Kidney (tissue), 14 donors: ENCODE data around the gene DNAJC21. TPM values are rescaled to one million over a fixed set of nuclear protein-coding genes. Genes with fewer than 3 reads are reported as not detected.

Source experiments
- DNase-seq, 5 donors: peaks; one replicate each; pipeline ENCODE4 v3.0.0-alpha.2; 2013 to 2020
- FAIRE-seq: peaks from 2 replicates; lab custom pipeline; 2012; peaks lifted over from hg19 to GRCh38; lab: Jason Lieb, UNC
- H3K27ac ChIP-seq, 2 donors: one replicate each; pipeline ENCODE4 v1.7.0; 2013; ENCODE audit warnings: low read depth in 2 of 2, low read length in 2 of 2, inconsistent platforms in 1 of 2
- H3K27me3 ChIP-seq: one replicate; pipeline ENCODE4 v1.7.1; 2013; ENCODE audit warnings: low read length, inconsistent platforms; ENCODE audit not compliant: control insufficient read depth, insufficient read depth
- H3K36me3 ChIP-seq, 3 donors: one replicate each; pipeline versions ENCODE4 v1.7.0 to v1.7.1; 2013; ENCODE audit warnings: low read length in 3 of 3, control low read depth in 1 of 3, inconsistent platforms in 1 of 3; ENCODE audit not compliant: insufficient read depth in 3 of 3, control insufficient read depth in 2 of 3
- H3K4me1 ChIP-seq, 3 donors: one replicate each; pipeline versions ENCODE4 v1.7.0 to v1.7.1; 2013; ENCODE audit warnings: low read length in 3 of 3, inconsistent platforms in 1 of 3, low read depth in 1 of 3; ENCODE audit not compliant: control insufficient read depth in 2 of 3, insufficient read depth in 2 of 3
- H3K4me3 ChIP-seq, 3 donors: one replicate each; pipeline versions ENCODE4 v1.7.0 to v1.8.1; 2013; ENCODE audit warnings: low read length in 3 of 3, control low read depth in 1 of 3, inconsistent platforms in 1 of 3
- H3K9ac ChIP-seq, 3 donors: one replicate each; pipeline versions ENCODE4 v1.7.0 to v1.7.1; 2013; ENCODE audit warnings: low read length in 3 of 3, control low read depth in 1 of 3, inconsistent platforms in 1 of 3
- H3K9me3 ChIP-seq, 3 donors: one replicate each; pipeline versions ENCODE4 v1.7.0 to v1.7.1; 2013; ENCODE audit warnings: low read length in 3 of 3, control low read depth in 1 of 3, inconsistent platforms in 1 of 3; ENCODE audit not compliant: control insufficient read depth in 2 of 3, insufficient read depth in 1 of 3
- intact Hi-C: fragments of 100-400 bp; cut with DNase I; formaldehyde crosslinking; loops from one replicate; pipeline ENCODE4 v1.11.1; 2022
- polyA plus RNA-seq: library from polyadenylated mRNA; stranded (reverse); fragments of 350-450 nt; fragmentation: Illumina TruSeq; extraction: RNeasy Lipid Tissue Mini Kit (QIAGEN cat#74804); gene quantifications from one replicate; pipeline ENCODE4 v1.2.3, GENCODE V29; 2014; ENCODE audit warnings: low read depth, low replicate concordance; ENCODE audit not compliant: insufficient read depth
- total RNA-seq: library from RNA; stranded (reverse); fragmentation: NEBNext Ultra II Directional; extraction: Animal tissue kit (Norgen Biotek cat#: 25700); gene quantifications from one replicate; pipeline ENCODE4 v1.2.1, GENCODE V29; 2021
- TF ChIP-seq, protein P1 (sequence below): IDR thresholded peaks from 3 replicates; pipeline ENCODE4 v1.5.1; 2012; ENCODE audit warnings: mild to moderate bottlenecking, moderate library complexity, borderline replicate concordance; ENCODE audit not compliant: insufficient read depth; ENCODE audit errors: extremely low read depth
- donor health status: control.
- donor health status: control.
- donor health status: control.
- donor health status: control.
- donor health status: control.
- donor health status: DM: yes; HTN: yes; CAD: no.
- donor health status: Normal renal cell carcinoma (clear cell type).

DNAJC21 gene
- total and polyA plus RNA-seq, 2 donors from 2014 or later = 24.5 to 45.0 TPM

DNA sequence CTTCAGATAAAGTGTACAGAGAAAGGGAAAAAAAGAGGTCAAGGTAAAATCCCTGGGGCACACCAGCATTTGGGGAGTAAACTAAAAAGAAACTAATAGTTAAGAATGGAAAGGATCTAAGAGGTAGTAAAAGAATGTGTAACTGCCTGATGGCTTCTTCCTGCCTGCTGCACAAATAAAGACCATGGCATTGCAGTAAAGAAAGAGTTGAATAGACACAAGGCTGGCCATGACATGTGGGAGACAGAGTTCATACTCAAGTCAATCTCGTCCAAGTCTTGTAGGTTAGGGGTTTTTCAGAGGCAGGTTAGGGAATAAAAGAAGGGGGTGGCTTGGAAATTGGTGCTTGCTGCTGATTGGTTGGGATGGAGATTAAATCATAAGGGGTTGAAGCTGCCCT, 57.6 kb downstream of the DNAJC21 start:
- H3K27me3 ChIP-seq = no peaks in the 10 kb centered on the region
- H3K4me3 ChIP-seq = no peak overlapping the region
- DNase-seq (no peak), FAIRE-seq (no peak)
- intact Hi-C loops = no loop called here
- no peaks in the 10 kb centered on the region for H3K36me3 ChIP-seq
- H3K9me3 ChIP-seq = peaks cover 0 to 20% (median 0%) of the 10 kb centered on the region in 3 donors
- H3K4me1 ChIP-seq = no peaks in the 10 kb centered on the region
- TF ChIP-seq, protein P1, sequence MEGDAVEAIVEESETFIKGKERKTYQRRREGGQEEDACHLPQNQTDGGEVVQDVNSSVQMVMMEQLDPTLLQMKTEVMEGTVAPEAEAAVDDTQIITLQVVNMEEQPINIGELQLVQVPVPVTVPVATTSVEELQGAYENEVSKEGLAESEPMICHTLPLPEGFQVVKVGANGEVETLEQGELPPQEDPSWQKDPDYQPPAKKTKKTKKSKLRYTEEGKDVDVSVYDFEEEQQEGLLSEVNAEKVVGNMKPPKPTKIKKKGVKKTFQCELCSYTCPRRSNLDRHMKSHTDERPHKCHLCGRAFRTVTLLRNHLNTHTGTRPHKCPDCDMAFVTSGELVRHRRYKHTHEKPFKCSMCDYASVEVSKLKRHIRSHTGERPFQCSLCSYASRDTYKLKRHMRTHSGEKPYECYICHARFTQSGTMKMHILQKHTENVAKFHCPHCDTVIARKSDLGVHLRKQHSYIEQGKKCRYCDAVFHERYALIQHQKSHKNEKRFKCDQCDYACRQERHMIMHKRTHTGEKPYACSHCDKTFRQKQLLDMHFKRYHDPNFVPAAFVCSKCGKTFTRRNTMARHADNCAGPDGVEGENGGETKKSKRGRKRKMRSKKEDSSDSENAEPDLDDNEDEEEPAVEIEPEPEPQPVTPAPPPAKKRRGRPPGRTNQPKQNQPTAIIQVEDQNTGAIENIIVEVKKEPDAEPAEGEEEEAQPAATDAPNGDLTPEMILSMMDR = no peak
- no peak overlapping the region for H3K27ac ChIP-seq
- no peak overlapping the region for H3K9ac ChIP-seq

DNA sequence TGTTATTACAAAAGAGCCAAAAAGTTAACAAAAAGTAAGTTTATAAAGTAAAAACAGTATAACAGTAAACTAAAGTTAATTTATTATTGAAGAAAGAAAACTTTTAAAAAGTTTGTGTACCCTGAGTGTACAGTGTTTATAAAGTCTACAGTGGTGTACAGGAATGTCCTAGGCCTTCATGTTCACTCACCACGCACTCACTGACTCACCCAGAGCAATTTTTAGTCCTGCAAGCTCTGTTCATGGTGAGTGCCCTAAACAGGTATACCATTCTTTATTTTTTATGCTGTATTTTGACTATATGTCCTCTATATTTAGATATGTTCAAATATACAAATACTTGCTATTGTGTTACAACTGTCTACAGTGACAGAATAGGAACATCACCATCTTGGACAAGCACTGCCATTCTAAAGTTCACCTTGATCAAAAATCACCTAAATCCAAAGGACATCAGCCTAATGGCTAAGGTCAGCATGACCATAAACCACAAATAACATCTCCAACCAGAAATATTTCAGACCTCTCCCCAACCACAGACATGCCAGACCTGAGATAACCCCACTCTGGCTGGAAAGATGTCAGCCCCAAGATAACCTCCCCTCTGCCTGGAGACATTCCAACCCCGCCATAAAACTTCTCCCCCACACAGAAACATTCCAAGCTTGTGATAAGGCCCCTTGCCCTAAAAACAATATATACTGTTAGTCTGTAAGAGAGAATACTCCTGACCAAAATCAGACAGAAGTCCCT, 62.3 kb downstream of the DNAJC21 start:
- no peak overlapping the region for H3K27ac ChIP-seq
- no peak for FAIRE-seq
- TF ChIP-seq, protein P1 = no peak

DNA sequence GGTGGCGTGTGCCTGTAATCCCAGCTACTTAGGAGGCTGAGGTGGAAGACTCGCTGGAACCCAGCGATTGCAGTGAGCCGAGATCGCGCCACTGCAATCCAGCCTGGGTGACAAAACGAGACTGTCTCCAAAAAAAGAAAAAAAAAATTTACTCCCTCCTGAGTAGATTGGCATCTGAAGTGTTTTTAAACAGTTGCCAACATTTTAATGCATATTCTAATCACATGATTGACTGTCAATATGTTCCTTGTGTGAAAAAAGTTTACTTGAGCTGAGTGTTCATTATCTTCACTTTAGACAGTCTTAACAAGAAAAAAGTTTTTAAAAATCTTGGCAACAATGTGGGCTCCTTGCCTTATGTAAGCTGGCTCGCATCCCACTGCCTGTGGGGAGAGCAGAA, 64.6 kb downstream of the DNAJC21 start:
- peaks cover 0 to 11% (median 5%) of the 10 kb centered on the region in 3 donors for H3K4me1 ChIP-seq
- no peaks in the 10 kb centered on the region for H3K36me3 ChIP-seq
- DNase-seq = no peak
- H3K4me3 ChIP-seq = no peak overlapping the region
- intact Hi-C loops = no loop called here
- TF ChIP-seq, protein P1 = no peak
- H3K9me3 ChIP-seq = no peaks in the 10 kb centered on the region
- H3K9ac ChIP-seq = no peak overlapping the region
- FAIRE-seq = no peak
- no peak overlapping the region for H3K27ac ChIP-seq
- no peaks in the 10 kb centered on the region for H3K27me3 ChIP-seq

More for the DNA sequence above, 62.3 kb downstream of the DNAJC21 start:
- H3K4me1 ChIP-seq = peaks cover 0 to 9% (median 3%) of the 10 kb centered on the region in 3 donors
- peaks cover 0 to 7% (median 0%) of the 10 kb centered on the region in 3 donors for H3K9me3 ChIP-seq
- H3K4me3 ChIP-seq = no peak overlapping the region
- H3K9ac ChIP-seq = no peak overlapping the region
- H3K36me3 ChIP-seq = no peaks in the 10 kb centered on the region
- H3K27me3 ChIP-seq = no peaks in the 10 kb centered on the region
- intact Hi-C loops = no loop called here
- no peak for DNase-seq
